ENCODE data around the gene ABCF1. TPM values are rescaled to one million over a fixed set of nuclear protein-coding genes. Genes with fewer than 3 reads are reported as not detected.

The ABCF1 gene
- total RNA-seq, 1 experiment from 2014 or later, result 101 TPM

DNA sequence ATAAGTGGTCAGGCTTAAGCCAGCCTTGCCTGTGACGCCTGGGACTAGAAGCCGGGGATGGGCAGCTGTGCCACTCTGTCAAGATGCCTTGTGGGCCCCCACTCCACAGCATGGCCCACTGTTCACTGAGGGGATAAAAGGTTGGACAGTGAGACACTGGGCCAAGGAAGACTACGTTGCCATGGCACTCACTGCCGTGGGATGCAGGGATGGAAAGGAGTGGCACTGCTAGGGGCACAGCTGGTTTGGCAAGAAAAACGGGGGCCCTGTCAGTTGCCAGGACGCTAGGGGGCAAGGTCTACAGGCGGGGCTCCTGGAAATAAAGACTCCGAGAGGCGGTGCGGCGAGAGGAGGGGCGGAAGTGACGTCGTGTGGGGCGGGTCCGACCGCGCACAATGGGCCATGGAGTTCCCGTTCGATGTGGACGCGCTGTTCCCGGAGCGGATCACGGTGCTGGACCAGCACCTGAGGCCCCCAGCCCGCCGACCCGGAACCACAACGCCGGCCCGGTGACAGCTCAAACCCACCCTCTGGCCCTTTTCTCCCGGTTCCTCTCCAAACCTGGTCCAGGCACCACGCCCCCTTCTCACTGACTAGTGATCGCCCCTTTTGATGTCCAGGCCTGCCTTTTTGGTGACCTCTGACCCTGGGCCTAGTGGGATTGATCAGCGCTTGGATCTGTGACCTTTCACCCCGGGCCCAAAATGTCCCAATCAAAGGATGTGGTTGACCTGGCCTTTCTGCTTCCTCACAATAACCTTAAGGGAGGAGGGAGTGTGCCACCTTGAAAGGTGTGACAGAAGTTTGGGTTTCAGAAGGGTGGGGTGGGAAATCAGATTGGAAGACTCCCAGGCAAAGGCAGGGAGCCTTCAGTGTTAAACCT is 55.5 kb downstream of the ABCF1 start, which contains the start of gene ATAT1 (continued):
- TF ChIP-seq ESRRA (CRISPR knock-in tag; IDR thresholded peaks at IDR 0.05; ENCODE audit: borderline replicate concordance) (no peak), CBFB (CRISPR knock-in tag; IDR thresholded peaks at IDR 0.05; ENCODE audit: low read depth) (no peak), ZNF281 (CRISPR knock-in tag; IDR thresholded peaks at IDR 0.05) (no peak), SOX15 (CRISPR knock-in tag; IDR thresholded peaks at IDR 0.05) (no peak), TEAD4 (CRISPR knock-in tag; IDR thresholded peaks at IDR 0.05) (no peak), ZNF416 (CRISPR knock-in tag; IDR thresholded peaks at IDR 0.05) (0 out of 2 replicates have a peak, but pooled peaks have one; percentile 21), HMGXB4 (CRISPR knock-in tag; IDR thresholded peaks at IDR 0.05) (no peak), NFYB (CRISPR knock-in tag; conservative IDR thresholded peaks at IDR 0.05; ENCODE audit: low read depth) (no peak), TCF7 (CRISPR knock-in tag; IDR thresholded peaks at IDR 0.05; ENCODE audit: low read depth) (no peak), STAT6 (CRISPR knock-in tag; conservative IDR thresholded peaks at IDR 0.05; ENCODE audit: low read depth) (no peak)
- TF ChIP-seq, protein P1, sequence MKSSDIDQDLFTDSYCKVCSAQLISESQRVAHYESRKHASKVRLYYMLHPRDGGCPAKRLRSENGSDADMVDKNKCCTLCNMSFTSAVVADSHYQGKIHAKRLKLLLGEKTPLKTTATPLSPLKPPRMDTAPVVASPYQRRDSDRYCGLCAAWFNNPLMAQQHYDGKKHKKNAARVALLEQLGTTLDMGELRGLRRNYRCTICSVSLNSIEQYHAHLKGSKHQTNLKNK (CRISPR knock-in tag; IDR thresholded peaks at IDR 0.05), result no peak
- TF ChIP-seq, protein P2, sequence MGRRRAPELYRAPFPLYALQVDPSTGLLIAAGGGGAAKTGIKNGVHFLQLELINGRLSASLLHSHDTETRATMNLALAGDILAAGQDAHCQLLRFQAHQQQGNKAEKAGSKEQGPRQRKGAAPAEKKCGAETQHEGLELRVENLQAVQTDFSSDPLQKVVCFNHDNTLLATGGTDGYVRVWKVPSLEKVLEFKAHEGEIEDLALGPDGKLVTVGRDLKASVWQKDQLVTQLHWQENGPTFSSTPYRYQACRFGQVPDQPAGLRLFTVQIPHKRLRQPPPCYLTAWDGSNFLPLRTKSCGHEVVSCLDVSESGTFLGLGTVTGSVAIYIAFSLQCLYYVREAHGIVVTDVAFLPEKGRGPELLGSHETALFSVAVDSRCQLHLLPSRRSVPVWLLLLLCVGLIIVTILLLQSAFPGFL (CRISPR knock-in tag; IDR thresholded peaks at IDR 0.05; ENCODE audit: borderline replicate concordance), result no peak
- TF ChIP-seq, protein P3, sequence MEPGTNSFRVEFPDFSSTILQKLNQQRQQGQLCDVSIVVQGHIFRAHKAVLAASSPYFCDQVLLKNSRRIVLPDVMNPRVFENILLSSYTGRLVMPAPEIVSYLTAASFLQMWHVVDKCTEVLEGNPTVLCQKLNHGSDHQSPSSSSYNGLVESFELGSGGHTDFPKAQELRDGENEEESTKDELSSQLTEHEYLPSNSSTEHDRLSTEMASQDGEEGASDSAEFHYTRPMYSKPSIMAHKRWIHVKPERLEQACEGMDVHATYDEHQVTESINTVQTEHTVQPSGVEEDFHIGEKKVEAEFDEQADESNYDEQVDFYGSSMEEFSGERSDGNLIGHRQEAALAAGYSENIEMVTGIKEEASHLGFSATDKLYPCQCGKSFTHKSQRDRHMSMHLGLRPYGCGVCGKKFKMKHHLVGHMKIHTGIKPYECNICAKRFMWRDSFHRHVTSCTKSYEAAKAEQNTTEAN (CRISPR knock-in tag; IDR thresholded peaks at IDR 0.05), result no peak

DNA sequence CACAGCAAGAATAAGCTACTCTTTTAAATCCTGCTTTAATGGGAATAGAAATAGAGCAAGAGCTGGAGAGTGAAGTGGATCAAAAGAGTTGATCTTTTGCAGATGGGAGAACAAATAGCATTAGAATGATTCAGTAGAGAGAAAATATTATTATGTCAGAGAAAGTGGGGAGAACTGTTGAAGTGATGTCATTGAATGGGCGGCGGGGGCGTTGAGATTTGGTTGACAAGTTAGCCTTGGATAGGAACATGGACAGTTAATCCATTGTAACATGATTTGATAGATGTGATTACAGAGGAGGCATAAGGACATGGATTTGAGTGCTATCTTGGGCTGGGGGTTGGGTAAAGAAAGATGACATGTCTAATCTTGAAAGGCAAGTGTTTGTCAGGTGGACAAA is 64.6 kb downstream of the ABCF1 start:
- DNase-seq (ENCODE audit: low spot score) (no peak), ATAC-seq (no peak)
- ChIA-PET POLR2A (interaction anchor here (0.7 kb wide), 1 partner anchor 9 kb away, joined by 3 read pairs; no protein-coding TSS in a partner anchor), CTCF (no interaction called here)
- Mint-ChIP-seq H3K36me3 (peaks cover 43% of the 10 kb centered on the region), H3K9me3 (no peaks in the 10 kb centered on the region; the same call in 1 of the 2 replicates), H3K4me3 (no peak overlapping the region), H3K27ac (no peak overlapping the region), H3K27me3 (ENCODE audit: low read depth) (no peaks in the 10 kb centered on the region), H3K4me1 (no peaks in the 10 kb centered on the region)
- no peak for TF ChIP-seq NFATC4 (CRISPR knock-in tag; IDR thresholded peaks at IDR 0.05)
- TF ChIP-seq FOXJ3 (CRISPR knock-in tag; IDR thresholded peaks at IDR 0.05; ENCODE audit: borderline replicate concordance), result no peak
- TF ChIP-seq RORB (CRISPR knock-in tag; IDR thresholded peaks at IDR 0.05), result no peak
- no peak for TF ChIP-seq RELA (CRISPR knock-in tag; IDR thresholded peaks at IDR 0.05; ENCODE audit: borderline replicate concordance)
- no peak for TF ChIP-seq TCF7 (CRISPR knock-in tag; IDR thresholded peaks at IDR 0.05; ENCODE audit: low read depth)
- no peak for TF ChIP-seq ZNF425 (CRISPR knock-in tag; conservative IDR thresholded peaks at IDR 0.05)
- no peak for TF ChIP-seq CREM (CRISPR knock-in tag; IDR thresholded peaks at IDR 0.05)
- TF ChIP-seq ATF1 (CRISPR knock-in tag; IDR thresholded peaks at IDR 0.05), result no peak
- TF ChIP-seq MLX (CRISPR knock-in tag; IDR thresholded peaks at IDR 0.05), result no peak
- TF ChIP-seq JUN (CRISPR knock-in tag; IDR thresholded peaks at IDR 0.05), result no peak
